ENCODE data around the gene DEFB113.

Gene DEFB113

DNA sequence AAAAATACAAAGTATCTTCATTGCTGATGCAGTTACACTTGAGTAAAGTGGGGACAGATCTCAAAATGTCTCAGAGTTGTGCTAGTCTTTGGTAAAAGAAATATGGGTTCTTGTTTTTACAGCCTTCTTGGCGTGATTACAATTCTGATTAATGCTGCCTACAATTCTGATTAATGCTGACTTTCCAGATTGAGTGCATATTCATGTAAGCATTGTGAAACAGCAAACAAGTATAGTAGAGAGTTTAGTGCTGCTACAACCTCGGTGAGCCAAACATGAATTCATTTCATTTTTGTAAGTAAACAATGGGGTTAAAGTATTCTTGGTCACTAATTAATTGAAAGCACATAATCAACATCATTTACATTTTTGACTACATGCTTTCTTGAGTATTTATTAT lies at the start of gene DEFB113:
DEFB113 (minus strand) TSS at position 21 of the 400 bp plus-strand sequence; CDS start at position 21, 0 bp downstream.
- Histone ChIP-seq H3K27me3 (replicated peaks) (no peaks in the 10 kb centered on the region), H3K36me3 (replicated peaks) (no peaks in the 10 kb centered on the region), H3K4me3 (ENCODE audit: low read depth, low read length) (no peak within 1 kb of the TSS), H3K27ac (no peak within 1 kb of the TSS)
- TF ChIP-seq, protein P1, sequence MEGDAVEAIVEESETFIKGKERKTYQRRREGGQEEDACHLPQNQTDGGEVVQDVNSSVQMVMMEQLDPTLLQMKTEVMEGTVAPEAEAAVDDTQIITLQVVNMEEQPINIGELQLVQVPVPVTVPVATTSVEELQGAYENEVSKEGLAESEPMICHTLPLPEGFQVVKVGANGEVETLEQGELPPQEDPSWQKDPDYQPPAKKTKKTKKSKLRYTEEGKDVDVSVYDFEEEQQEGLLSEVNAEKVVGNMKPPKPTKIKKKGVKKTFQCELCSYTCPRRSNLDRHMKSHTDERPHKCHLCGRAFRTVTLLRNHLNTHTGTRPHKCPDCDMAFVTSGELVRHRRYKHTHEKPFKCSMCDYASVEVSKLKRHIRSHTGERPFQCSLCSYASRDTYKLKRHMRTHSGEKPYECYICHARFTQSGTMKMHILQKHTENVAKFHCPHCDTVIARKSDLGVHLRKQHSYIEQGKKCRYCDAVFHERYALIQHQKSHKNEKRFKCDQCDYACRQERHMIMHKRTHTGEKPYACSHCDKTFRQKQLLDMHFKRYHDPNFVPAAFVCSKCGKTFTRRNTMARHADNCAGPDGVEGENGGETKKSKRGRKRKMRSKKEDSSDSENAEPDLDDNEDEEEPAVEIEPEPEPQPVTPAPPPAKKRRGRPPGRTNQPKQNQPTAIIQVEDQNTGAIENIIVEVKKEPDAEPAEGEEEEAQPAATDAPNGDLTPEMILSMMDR (IDR thresholded peaks at IDR 0.05; ENCODE audit: low read depth, low read length, missing control alignments), result no peak
- DNase-seq, result no peak
- in situ Hi-C loops (cut with HindIII; ENCODE audit: low pct_ligation_motif_present, low sequenced_read_pairs), result no loop called here

- DNase-seq, result no peak
- TF ChIP-seq, protein P1 (IDR thresholded peaks at IDR 0.05; ENCODE audit: low read depth, low read length, missing control alignments), result no peak
- H3K27me3 ChIP-seq (replicated peaks), result no peaks in the 10 kb centered on the region
- in situ Hi-C loops (cut with HindIII; ENCODE audit: low pct_ligation_motif_present, low sequenced_read_pairs), result no loop called here
- H3K27ac ChIP-seq, result no peak overlapping the region
- no peaks in the 10 kb centered on the region for H3K36me3 ChIP-seq (replicated peaks)
- no peak overlapping the region for H3K4me3 ChIP-seq (ENCODE audit: low read depth, low read length)
Measured at GRCh38 chr6:50007819-50008218, 38.4 kb upstream of the DEFB113 start.

DNA sequence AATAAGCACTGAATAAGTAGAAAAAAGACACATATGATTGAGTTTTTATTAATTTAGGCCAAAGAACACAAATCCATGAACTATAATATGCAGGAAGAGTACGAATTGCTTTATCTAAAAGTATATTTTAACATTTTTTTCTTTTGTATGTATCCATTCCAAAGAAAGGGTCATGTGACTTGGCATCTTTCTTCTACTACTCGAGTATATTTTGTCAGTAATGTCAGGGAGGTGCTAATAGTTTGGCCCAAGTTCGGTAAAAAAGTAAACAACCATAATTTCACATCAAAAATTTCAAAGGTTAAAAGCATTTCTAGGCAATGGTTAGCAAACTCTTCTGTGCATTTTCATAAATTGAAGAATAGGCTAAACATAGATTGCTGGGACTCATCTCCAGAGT lies 33.7 kb upstream of the DEFB113 start:
- in situ Hi-C loops (cut with HindIII; ENCODE audit: low pct_ligation_motif_present, low sequenced_read_pairs), result no loop called here
- H3K36me3 ChIP-seq (replicated peaks), result no peaks in the 10 kb centered on the region
- DNase-seq, result no peak

GRCh38 chr6:49995278-49995677 lies 25.9 kb upstream of the DEFB113 start:
- Histone ChIP-seq H3K4me3 (ENCODE audit: low read depth, low read length) (no peak overlapping the region), H3K27ac (no peak overlapping the region), H3K36me3 (replicated peaks) (no peaks in the 10 kb centered on the region), H3K27me3 (replicated peaks) (no peaks in the 10 kb centered on the region)
- TF ChIP-seq, protein P1 (IDR thresholded peaks at IDR 0.05; ENCODE audit: low read depth, low read length, missing control alignments), result no peak
- DNase-seq, result no peak
- in situ Hi-C loops (cut with HindIII; ENCODE audit: low pct_ligation_motif_present, low sequenced_read_pairs), result no loop called here

More for the DNA sequence above, 33.7 kb upstream of the DEFB113 start:
- H3K4me3 ChIP-seq (ENCODE audit: low read depth, low read length), result no peak overlapping the region
- no peak overlapping the region for H3K27ac ChIP-seq
- no peaks in the 10 kb centered on the region for H3K27me3 ChIP-seq (replicated peaks)
- TF ChIP-seq, protein P1 (IDR thresholded peaks at IDR 0.05; ENCODE audit: low read depth, low read length, missing control alignments), result no peak

DNA sequence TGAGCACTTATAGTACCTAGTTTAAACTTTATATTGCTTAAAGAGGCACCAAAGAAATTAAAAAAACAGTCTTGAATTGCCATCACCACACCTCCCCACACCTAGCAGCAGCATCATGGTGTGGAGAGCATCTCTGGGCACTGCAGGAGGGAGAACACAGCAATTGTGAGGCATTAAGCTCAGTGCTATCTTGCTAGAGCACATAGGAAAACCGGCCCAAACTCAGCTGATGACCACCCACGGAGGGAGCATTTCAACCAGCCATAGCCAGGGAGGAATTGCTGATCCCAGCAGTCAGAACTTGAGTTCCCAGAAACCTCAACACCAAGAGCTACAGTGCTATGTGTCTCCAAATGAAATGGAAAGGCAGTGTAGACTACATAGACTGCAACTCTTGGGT lies 19.5 kb upstream of the DEFB113 start:
- no peak overlapping the region for H3K4me3 ChIP-seq (ENCODE audit: low read depth, low read length)
- no peaks in the 10 kb centered on the region for H3K27me3 ChIP-seq (replicated peaks)
- H3K27ac ChIP-seq, result no peak overlapping the region
- no peaks in the 10 kb centered on the region for H3K36me3 ChIP-seq (replicated peaks)
- DNase-seq, result no peak
- in situ Hi-C loops (cut with HindIII; ENCODE audit: low pct_ligation_motif_present, low sequenced_read_pairs), result no loop called here
- TF ChIP-seq, protein P1 (IDR thresholded peaks at IDR 0.05; ENCODE audit: low read depth, low read length, missing control alignments), result no peak

- TF ChIP-seq, protein P1 (IDR thresholded peaks at IDR 0.05; ENCODE audit: low read depth, low read length, missing control alignments), result no peak
- no peak overlapping the region for H3K4me3 ChIP-seq (ENCODE audit: low read depth, low read length)
- no peak for DNase-seq
Measured at GRCh38 chr6:49987749-49988148, 18.3 kb upstream of the DEFB113 start.

More at GRCh38 chr6:49987749-49988148, 18.3 kb upstream of the DEFB113 start:
- H3K36me3 ChIP-seq (replicated peaks), result no peaks in the 10 kb centered on the region
- in situ Hi-C loops (cut with HindIII; ENCODE audit: low pct_ligation_motif_present, low sequenced_read_pairs), result no loop called here
- H3K27ac ChIP-seq, result no peak overlapping the region
- H3K27me3 ChIP-seq (replicated peaks), result no peaks in the 10 kb centered on the region
